ENCODE results near the gene ZBTB2. TPM values are rescaled to one million over a fixed set of nuclear protein-coding genes. Genes with fewer than 3 reads are reported as not detected.

ZBTB2 gene
- total RNA-seq, 1 donor from 2014 or later: 9.2 TPM

GRCh38 chr6:151400473-151400872 is 9.1 kb upstream of the ZBTB2 start:
- TF ChIP-seq CTCF (IDR thresholded peaks at IDR 0.05; ENCODE audit: insufficient read depth, low read length, severe bottlenecking): no peak
- Histone ChIP-seq H3K4me3 (ENCODE audit: low read depth, low read length) (no peak overlapping the region), H3K27me3 (ENCODE audit: control insufficient read depth, insufficient read depth, low read length) (no peaks in the 10 kb centered on the region), H3K36me3 (ENCODE audit: control insufficient read depth, insufficient read depth, low read length) (peaks cover 3% of the 10 kb centered on the region)
- no peak for FAIRE-seq
- DNase-seq (ENCODE audit: low read depth): no peak

- TF ChIP-seq CTCF (IDR thresholded peaks at IDR 0.05; ENCODE audit: insufficient read depth, low read length, severe bottlenecking): no peak
- H3K4me3 ChIP-seq (ENCODE audit: low read depth, low read length): no peak overlapping the region
- no peaks in the 10 kb centered on the region for H3K27me3 ChIP-seq (ENCODE audit: control insufficient read depth, insufficient read depth, low read length)
- H3K36me3 ChIP-seq (ENCODE audit: control insufficient read depth, insufficient read depth, low read length): peaks cover 3% of the 10 kb centered on the region
- FAIRE-seq (no peak), DNase-seq (ENCODE audit: low read depth) (peak; percentile 34)
These were observed 8.3 kb upstream of the ZBTB2 start for GRCh38 chr6:151399679-151400078.

GRCh38 chr6:151393410-151393809 is 2.1 kb upstream of the ZBTB2 start:
- FAIRE-seq (no peak), DNase-seq (ENCODE audit: low read depth) (no peak)
- no peak for TF ChIP-seq CTCF (IDR thresholded peaks at IDR 0.05; ENCODE audit: insufficient read depth, low read length, severe bottlenecking)
- H3K4me3 ChIP-seq (ENCODE audit: low read depth, low read length): no peak overlapping the region
- peaks cover 2% of the 10 kb centered on the region for H3K36me3 ChIP-seq (ENCODE audit: control insufficient read depth, insufficient read depth, low read length)
- no peaks in the 10 kb centered on the region for H3K27me3 ChIP-seq (ENCODE audit: control insufficient read depth, insufficient read depth, low read length)

GRCh38 chr6:151392427-151392826 is 1.1 kb upstream of the ZBTB2 start:
- no peak for TF ChIP-seq CTCF (IDR thresholded peaks at IDR 0.05; ENCODE audit: insufficient read depth, low read length, severe bottlenecking)
- Histone ChIP-seq H3K4me3 (ENCODE audit: low read depth, low read length) (peak overlapping the region; percentile 91), H3K36me3 (ENCODE audit: control insufficient read depth, insufficient read depth, low read length) (peaks cover 1% of the 10 kb centered on the region), H3K27me3 (ENCODE audit: control insufficient read depth, insufficient read depth, low read length) (no peaks in the 10 kb centered on the region)
- FAIRE-seq (no peak), DNase-seq (ENCODE audit: low read depth) (no peak)

- no peak for DNase-seq (ENCODE audit: low read depth)
- no peaks in the 10 kb centered on the region for H3K27me3 ChIP-seq (ENCODE audit: control insufficient read depth, insufficient read depth, low read length)
- H3K4me3 ChIP-seq (ENCODE audit: low read depth, low read length): peak overlapping the region; percentile 91
- no peak for FAIRE-seq
- TF ChIP-seq CTCF (IDR thresholded peaks at IDR 0.05; ENCODE audit: insufficient read depth, low read length, severe bottlenecking): no peak
- H3K36me3 ChIP-seq (ENCODE audit: control insufficient read depth, insufficient read depth, low read length): peaks cover 1% of the 10 kb centered on the region
These were observed 398 bp downstream of the ZBTB2 start for GRCh38 chr6:151390851-151391470.

GRCh38 chr6:151390276-151390850 is 996 bp downstream of the ZBTB2 start:
- Histone ChIP-seq H3K27me3 (ENCODE audit: control insufficient read depth, insufficient read depth, low read length) (no peaks in the 10 kb centered on the region), H3K4me3 (ENCODE audit: low read depth, low read length) (peak overlapping the region; percentile 91), H3K36me3 (ENCODE audit: control insufficient read depth, insufficient read depth, low read length) (peaks cover 1% of the 10 kb centered on the region)
- DNase-seq (ENCODE audit: low read depth) (peak; percentile 91), FAIRE-seq (no peak)
- no peak for TF ChIP-seq CTCF (IDR thresholded peaks at IDR 0.05; ENCODE audit: insufficient read depth, low read length, severe bottlenecking)
